ENCODE data around the gene FGF12.

Gene FGF12

DNA sequence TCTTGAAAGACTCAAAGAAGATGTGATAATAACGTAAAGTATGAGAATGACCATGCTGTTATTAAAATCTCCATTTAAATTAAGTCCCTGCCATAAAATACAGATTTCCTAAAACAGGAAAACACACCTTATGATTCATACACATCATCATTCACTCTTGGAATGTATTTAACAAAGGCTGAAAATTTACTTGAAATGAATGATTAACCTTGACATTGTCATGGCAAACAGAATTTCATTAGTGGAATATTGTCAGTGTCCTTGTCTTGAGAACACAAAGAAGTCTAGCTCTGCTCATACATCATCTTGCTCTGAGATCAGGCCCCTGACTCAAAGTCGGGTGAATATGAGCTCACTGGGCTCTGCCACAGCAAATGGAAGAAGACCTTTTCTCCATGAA is 313.9 kb downstream of the FGF12 start:
- DNase-seq (ENCODE audit: low read depth in 2 of 2), result no peak

DNA sequence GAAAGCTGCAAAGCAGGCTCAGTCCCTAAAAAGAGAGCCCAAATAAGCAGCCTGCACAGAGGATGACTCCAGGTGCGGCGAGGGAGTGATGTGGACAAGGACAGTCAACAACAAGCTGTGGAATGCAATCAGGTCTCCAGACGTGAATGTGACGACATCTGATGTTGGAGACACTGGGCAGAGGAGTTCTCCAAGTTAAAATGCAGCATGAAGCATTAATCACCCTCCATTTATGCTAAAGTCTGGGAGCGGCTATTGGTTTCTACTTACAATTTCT is 316.7 kb downstream of the FGF12 start:
- no peak for DNase-seq (ENCODE audit: low read depth in 2 of 2)

GRCh38 chr3:192409838-192410683 is 317.3 kb downstream of the FGF12 start:
- DNase-seq (ENCODE audit: low read depth in 2 of 2), result no peak

DNA sequence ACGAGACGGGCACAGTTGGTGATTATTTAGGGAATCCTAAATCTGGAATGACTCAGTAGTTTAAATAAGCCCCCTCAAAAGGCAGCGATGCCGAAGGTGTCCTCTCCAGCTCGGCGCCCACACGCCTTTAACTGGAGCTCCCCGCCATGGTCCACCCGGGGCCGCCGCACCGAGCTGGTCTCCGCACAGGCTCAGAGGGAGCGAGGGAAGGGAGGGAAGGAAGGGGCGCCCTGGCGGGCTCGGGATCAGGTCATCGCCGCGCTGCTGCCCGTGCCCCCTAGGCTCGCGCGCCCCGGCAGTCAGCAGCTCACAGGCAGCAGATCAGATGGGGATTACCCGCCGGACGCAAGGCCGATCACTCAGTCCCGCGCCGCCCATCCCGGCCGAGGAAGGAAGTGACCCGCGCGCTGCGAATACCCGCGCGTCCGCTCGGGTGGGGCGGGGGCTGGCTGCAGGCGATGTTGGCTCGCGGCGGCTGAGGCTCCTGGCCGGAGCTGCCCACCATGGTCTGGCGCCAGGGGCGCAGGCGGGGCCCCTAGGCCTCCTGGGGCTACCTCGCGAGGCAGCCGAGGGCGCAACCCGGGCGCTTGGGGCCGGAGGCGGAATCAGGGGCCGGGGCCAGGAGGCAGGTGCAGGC is 318.0 kb downstream of the FGF12 start:
- no peak for DNase-seq (ENCODE audit: low read depth in 2 of 2)

DNA sequence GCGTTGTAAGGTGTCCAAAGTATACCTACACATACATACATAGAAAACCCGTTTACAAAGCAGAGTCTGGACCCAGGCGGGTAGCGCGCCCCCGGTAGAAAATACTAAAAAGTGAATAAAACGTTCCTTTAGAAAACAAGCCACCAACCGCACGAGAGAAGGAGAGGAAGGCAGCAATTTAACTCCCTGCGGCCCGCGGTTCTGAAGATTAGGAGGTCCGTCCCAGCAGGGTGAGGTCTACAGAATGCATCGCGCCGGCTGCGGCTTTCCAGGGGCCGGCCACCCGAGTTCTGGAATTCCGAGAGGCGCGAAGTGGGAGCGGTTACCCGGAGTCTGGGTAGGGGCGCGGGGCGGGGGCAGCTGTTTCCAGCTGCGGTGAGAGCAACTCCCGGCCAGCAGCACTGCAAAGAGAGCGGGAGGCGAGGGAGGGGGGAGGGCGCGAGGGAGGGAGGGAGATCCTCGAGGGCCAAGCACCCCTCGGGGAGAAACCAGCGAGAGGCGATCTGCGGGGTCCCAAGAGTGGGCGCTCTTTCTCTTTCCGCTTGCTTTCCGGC is 318.6 kb downstream of the FGF12 start:
- DNase-seq (ENCODE audit: low read depth in 2 of 2), result no peak

DNA sequence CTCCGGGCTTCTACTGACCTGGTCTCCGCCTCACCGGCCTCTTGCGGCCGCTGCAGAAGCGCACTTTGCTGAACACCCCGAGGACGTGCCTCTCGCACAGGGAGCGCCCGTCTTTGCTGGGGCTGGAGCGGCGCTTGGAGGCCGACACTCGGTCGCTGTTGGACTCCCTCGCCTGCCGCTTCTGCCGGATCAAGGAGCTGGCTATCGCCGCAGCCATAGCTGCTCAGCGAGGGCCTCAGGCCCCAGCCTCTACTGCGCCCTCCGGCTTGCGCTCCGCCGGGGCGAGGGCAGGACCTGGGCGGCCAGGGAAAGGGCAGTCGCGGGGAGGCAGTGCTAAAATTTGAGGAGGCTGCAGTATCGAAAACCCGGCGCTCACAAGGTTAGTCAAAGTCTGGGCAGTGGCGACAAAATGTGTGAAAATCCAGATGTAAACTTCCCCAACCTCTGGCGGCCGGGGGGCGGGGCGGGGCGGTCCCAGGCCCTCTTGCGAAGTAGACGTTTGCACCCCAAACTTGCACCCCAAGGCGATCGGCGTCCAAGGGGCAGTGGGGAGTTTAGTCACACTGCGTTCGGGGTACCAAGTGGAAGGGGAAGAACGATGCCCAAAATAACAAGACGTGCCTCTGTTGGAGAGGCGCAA is 319.2 kb downstream of the FGF12 start:
- DNase-seq (ENCODE audit: low read depth in 2 of 2), result no peak

GRCh38 chr3:192399767-192400166 is 327.6 kb downstream of the FGF12 start:
- DNase-seq (ENCODE audit: low read depth in 2 of 2), result no peak

- DNase-seq (ENCODE audit: low read depth in 2 of 2), result no peak
Measured at GRCh38 chr3:192397012-192397411, 330.3 kb downstream of the FGF12 start.

DNA sequence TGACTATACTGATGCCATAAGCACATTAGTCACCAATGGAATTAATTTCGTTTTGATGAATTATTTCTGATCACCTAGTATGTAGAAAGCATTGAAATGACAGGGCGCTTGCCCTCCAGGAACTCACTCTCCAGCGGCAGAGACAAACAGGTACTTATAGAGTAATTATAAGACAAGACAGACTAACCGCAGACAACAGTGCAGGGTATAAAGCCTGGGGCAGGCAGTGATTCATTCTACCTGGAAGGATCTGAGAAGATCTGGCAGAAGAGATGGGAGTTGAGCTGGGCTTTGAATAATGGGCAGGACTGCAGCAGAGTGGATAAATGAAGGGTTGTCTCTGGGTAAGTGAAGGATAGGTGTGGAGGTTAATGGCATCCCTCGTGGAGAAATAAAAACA is 331.8 kb downstream of the FGF12 start:
- DNase-seq (ENCODE audit: low read depth in 2 of 2), result no peak

DNA sequence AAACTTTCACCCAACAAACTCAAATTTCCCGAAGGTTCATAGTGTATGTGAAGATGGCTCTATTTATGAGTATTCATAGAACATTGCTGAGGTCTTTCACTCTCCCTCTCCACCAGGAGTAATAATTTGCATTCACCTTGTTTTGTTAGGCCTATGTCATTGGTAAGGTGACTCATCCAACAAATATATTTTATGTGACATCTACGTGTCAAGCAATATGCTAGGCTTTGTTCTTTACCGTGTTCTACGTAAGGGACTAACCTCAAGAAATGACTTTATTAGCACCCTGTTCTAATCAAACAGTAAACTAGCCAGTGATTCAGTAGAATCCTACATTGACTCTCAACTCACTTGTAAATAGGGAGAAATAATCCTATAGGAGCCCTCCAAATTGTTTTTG is 334.4 kb downstream of the FGF12 start:
- no peak for DNase-seq (ENCODE audit: low read depth in 2 of 2)

DNA sequence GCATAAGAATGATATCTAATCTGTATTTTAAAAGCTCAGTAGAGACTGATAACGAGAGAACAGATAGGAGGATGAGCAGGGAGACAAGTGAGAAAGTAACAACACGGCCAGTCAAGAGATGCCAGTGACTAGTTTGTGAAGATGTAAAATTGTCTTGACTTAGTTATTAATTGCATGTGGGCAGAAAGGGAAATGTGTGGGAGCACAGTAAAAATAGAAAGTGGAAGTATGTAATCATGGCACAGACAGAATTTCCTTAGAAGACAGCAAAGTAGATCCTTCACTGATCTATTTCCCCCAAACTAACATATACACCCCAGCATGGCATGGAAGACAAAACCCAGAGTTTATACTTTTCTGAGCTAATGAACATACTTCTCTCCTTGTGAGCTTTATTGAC is 344.5 kb downstream of the FGF12 start:
- DNase-seq (ENCODE audit: low read depth in 2 of 2), result no peak

GRCh38 chr3:192373586-192373985 is 353.8 kb downstream of the FGF12 start:
- no peak for DNase-seq (ENCODE audit: low read depth in 2 of 2)

DNA sequence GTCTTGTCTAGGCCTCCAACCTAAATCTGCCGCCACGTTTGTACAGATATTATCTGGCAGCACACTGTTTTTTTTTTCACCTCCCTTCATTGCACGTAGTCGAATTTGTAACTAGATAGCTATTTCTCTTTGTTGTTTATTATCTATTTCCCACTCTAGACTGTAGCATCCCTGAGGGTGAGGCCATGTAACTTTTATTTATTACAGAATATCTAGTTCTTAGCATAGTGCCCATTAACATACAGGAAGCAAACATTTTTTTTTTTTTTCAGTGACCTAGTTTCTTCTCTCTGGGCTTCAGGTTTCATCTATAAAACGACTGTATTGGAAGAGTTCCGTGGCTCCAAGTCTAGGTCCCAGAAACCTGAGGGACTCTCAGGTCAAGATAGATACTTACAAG is 354.3 kb downstream of the FGF12 start:
- DNase-seq (ENCODE audit: low read depth in 2 of 2), result no peak

- no peak for DNase-seq (ENCODE audit: low read depth in 2 of 2)
Measured at GRCh38 chr3:192372616-192373015, 354.7 kb downstream of the FGF12 start.

- no peak for DNase-seq (ENCODE audit: low read depth in 2 of 2)
Measured at GRCh38 chr3:192371870-192372400, 355.4 kb downstream of the FGF12 start.

DNA sequence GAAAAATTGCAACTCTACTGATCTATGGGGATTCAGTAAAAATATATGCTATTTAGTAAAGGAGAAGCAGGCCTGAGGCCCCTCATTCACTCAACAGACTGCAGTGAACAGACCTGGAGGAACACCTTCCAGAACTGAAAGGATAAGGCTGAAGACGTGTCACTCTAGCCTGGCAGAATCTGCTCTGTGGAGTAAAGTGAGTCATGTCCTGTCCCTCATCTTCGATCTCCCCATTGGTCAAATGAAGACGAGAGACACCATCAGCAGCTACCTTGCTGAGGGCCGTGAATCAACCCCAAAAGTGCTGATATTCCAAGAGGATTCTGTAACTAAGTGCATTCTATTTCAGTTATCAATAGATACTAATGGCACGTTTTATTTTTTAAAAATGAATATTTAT is 359.7 kb downstream of the FGF12 start:
- DNase-seq (ENCODE audit: low read depth in 2 of 2), result no peak

GRCh38 chr3:192366916-192367315 is 360.4 kb downstream of the FGF12 start:
- DNase-seq (ENCODE audit: low read depth in 2 of 2), result no peak

DNA sequence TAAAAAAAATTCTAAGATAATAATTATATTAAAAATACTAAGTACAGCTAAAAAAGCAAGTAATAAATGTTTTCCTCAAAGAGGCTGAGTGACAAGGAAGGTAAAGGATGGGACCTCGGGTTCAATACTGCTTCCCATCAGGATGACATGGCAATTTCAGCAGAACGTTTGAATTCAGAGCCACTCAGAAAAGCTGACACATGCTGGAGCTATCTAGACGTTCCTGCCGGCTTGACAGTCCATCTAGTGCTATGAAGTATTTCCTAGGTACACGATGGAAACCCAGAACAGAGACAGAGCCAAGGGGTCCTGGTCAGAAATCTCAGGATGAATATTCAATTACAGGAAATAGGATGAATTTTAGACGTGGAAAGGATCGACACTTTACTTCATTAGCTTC is 361.8 kb downstream of the FGF12 start:
- no peak for DNase-seq (ENCODE audit: low read depth in 2 of 2)

DNA sequence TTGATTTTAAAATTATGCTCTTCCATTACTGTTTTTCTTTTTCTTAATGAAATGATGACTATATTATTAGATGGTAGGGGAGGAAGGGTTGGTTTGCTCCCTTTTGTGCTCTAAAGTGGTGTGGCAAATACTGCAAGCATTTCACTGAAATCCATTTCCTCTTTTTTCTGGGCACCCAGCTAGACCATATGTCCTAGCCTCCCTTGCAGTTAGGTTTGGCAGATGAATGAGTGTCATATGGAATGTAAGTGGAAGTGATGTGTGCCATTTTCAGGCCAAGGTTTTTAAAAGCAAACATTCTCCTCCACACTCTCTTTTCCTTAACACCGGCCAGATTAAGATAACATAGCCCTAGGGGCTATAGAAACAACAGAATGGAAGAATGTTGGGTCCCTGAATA is 363.0 kb downstream of the FGF12 start:
- DNase-seq (ENCODE audit: low read depth in 2 of 2), result no peak

DNA sequence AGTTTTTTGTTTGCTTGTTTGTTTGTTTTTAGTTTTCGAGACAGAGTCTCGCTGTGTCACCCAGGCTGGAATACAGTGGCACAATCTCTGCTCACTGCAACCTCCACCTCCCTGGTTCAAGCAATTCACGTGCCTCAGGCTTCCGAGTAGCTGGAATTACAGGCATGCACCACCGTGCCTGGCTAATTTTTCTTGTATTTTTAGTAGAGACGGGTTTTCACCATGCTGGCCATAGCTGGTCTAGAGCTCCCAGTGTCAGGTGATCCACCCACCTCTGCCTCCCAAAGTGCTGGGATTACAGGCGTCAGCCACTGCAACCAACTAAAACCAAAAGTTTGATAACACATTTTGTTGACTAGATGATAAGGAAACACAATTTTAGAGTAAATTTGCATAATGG is 372.7 kb downstream of the FGF12 start:
- DNase-seq (ENCODE audit: low read depth in 2 of 2), result no peak

DNA sequence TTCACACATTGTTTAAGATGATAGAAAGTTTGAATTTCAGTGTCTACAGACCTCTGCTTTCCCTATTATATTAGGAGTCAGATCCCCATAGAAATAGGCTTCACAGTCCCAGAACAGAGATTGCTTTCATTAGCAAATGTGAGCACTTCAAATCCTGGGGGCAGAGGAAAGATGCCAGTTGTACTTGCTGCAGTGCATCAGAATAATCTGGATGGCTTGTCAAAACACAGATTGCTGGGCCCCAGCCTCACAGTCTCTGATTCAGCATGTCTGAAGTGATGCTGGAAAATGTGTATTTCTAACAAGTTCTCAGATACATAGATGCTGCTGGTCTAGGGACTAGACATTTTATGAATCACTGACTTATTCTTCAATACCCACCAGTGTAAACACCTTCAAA is 375.2 kb downstream of the FGF12 start:
- no peak for DNase-seq (ENCODE audit: low read depth in 2 of 2)

DNA sequence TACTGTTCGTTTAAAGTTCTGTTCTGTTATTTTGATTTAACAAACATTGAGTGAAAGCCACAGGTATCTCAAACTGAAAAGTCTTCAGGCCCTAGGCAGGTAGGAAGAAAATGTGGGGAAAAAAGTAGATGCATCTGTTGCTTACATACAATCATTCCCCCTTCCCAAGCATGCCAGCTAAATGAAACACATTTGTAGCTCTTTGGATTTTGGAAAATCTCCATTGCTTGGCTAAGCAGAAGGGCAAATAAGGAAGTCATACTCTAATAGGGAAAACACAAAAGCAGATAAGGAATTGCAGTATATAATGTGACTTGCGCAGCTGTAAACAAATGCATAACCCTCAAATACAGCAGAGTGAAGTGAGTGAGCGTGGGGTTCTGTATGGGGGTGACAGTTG is 375.9 kb downstream of the FGF12 start:
- no peak for DNase-seq (ENCODE audit: low read depth in 2 of 2)

GRCh38 chr3:192340031-192340430 is 387.3 kb downstream of the FGF12 start:
- no peak for DNase-seq (ENCODE audit: low read depth in 2 of 2)

All from fibroblast of skin of left quadriceps (primary cell).